Airway epithelial cell (primary cell): ENCODE measurements around the gene TRMT112. TPM values are rescaled to one million over a fixed set of nuclear protein-coding genes. Genes with fewer than 3 reads are reported as not detected.

Experiments
- total RNA-seq: library from RNA; depleted of rRNA; stranded (reverse); fragments of >200 nt; gene quantifications from 2 replicates; pipeline ENCODE4 v1.2.3, GENCODE V29; 2015

TRMT112 gene
- total RNA-seq = 407 and 658 TPM in 2 replicates

DNA sequence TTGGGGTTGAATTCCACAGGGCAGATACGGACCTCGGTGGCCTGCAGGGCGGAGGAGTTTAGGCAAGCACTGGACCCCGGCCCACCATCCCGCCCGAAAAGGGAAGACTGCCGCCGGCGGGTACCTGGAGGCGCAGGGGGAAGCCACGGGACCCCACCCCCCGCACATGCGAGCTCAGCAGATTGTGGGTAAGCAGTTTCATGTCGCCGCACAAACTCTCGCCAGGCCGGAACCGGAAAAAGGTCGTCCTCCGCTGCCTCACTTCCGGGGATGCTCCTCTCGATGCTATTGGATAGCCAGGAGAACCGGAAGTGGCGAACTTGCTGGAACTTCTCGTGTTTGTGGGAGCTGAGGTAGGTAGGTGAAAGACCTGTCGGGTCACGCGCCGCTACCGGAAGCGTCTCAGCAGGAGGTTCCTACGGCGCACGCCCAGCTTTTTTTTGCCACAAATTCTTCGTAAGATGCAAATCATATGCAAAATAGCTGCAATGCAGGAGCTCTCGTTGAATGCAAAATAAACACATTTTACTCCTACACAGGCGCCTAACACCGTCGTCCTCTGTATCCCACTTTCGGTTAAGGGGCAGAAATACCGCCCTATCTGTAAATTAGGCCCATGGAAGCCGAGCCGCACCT lies at the start of gene TRMT112:
Gene TRMT112 (minus strand): TSS at position 235 of the 636 bp plus-strand sequence. CDS start 33 bp downstream, at position 202.

DNA sequence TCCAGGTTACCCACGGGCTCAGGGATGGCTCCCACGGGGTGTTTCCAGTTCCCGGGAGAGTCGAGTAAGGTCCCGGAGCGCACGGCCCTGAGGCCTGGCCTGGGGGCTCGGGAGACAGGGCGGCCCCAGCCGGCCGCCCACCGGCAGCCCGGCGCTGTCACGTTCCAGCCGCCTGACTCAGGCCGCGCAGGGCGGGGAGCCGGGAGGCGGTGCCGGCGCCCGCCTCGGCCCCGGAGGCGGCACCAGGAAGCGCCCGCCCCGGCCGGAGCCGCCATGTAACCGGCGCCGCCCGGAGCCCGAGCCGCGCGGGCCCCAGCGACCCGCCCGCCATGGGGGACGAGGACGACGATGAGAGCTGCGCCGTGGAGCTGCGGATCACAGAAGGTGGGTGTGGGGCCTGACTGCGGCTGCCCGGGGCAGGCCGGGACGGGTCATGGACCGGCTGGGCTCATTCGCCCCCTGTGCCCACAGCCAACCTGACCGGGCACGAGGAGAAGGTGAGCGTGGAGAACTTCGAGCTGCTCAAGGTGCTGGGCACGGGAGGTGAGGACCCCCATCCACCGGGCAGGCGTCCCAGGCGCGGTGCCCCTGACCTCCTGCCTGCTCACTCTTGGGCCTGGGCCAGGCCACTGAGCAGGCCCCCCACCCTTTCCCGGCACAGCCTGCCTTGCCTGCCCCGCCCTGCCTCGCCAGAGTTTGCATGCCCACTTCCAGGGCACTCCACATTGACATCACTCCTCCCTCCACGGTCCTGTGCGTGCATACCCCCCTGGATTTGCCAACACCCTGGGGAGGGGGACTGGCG lies 41.8 kb upstream of the TRMT112 start, which contains the start of gene RPS6KA4:
Gene RPS6KA4 (plus strand): TSS at position 256 of the 805 bp plus-strand sequence. CDS start 74 bp downstream, at position 330.

DNA sequence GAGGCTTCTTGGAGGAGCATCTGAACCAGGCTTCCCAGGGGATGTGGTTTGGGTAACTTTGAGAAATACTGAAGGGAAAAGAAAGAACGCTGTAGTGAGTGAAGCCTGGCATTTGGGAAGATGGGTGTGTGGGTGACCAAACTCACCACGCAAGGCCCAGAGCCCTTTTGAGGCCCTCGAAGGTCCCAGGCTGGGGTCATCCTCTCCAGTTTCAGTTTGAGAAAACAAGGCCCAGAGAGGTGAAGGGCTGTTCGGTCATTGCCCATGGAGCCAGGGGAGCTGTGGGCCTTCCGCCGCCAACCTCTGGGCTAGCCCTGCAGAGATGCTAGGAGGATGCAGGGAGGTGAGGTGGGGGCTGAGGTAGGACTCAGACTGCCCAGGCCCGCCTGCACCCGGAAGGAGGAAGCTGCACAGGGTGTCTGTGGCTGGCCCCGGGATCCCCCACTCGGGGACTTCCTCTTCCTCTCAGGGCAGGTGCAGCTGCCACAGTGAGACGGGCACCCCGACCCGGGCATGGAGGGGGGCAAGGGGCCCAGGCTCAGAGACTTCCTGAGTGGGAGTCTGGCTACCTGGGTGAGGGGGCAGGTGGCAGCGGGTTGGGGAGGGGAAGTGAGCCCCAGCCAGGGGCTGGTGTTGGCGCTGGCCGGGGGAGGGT lies 22.5 kb upstream of the TRMT112 start, which contains the start of gene CCDC88B:
Gene CCDC88B (plus strand): TSS at position 451 of the 655 bp plus-strand sequence. CDS start 63 bp downstream, at position 514.

DNA sequence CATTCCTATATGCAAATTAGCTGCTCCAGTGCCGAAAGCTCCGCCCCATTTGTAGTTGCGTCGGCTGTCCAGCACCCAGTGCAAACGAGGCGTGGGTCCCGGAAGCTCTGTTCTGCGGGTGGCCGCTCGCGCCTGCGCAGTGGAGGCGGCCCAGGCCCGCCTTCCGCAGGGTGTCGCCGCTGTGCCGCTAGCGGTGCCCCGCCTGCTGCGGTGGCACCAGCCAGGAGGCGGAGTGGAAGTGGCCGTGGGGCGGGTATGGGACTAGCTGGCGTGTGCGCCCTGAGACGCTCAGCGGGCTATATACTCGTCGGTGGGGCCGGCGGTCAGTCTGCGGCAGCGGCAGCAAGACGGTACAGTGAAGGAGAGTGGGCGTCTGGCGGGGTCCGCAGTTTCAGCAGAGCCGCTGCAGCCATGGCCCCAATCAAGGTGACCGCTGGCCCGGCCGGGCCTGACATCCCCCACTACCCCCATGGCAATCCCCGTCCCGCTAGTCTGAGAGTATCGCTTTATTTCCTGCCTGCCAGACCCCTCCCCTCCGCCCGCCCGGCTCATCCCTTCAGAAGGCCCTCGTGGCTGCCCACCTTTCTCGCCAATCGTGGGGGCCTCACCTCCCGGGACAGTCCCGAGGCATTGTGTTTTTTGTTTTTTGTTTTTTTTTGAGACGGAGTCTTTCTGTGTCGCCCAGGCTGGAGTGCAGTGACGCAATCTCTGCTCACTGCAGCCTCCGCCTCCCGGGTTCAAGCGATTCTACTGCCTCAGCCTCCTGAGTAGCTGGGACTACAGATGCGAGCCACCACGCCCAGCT lies 804 bp upstream of the TRMT112 start, which contains the start of gene PRDX5:
Gene PRDX5 (plus strand): TSS at position 161 of the 805 bp plus-strand sequence. CDS start 95 bp downstream, at position 256.

DNA sequence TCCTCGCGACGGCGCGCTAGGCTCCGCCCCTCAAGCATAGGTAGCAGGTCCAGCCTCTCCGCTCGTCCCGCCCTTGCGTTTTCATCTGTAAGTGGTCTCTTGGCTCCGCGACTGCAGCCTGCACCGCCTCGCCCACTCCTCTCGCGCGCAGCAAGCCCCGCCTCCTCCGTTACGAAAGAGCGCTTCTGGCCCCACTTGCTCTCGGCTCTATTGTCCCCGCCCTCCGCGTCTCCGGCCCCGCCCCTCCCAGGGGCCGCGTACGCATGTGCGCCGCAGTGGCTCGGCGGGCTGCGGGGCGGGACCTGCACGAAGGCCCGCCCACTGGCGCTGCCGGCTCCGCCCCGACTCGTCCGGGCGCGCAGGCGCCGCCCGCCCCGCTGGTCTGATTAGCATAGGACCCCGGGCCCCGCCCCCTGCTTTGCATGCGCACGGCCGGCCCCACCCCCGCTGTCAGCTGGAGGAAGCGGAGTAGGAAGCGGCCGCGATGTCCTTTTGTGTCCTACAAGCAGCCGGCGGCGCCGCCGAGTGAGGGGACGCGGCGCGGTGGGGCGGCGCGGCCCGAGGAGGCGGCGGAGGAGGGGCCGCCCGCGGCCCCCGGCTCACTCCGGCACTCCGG lies 12.2 kb downstream of the TRMT112 start, which contains the start of gene ESRRA:
Gene ESRRA (plus strand): TSS at position 450 of the 616 bp plus-strand sequence. CDS start 1,656 bp downstream, outside the sequence.

DNA sequence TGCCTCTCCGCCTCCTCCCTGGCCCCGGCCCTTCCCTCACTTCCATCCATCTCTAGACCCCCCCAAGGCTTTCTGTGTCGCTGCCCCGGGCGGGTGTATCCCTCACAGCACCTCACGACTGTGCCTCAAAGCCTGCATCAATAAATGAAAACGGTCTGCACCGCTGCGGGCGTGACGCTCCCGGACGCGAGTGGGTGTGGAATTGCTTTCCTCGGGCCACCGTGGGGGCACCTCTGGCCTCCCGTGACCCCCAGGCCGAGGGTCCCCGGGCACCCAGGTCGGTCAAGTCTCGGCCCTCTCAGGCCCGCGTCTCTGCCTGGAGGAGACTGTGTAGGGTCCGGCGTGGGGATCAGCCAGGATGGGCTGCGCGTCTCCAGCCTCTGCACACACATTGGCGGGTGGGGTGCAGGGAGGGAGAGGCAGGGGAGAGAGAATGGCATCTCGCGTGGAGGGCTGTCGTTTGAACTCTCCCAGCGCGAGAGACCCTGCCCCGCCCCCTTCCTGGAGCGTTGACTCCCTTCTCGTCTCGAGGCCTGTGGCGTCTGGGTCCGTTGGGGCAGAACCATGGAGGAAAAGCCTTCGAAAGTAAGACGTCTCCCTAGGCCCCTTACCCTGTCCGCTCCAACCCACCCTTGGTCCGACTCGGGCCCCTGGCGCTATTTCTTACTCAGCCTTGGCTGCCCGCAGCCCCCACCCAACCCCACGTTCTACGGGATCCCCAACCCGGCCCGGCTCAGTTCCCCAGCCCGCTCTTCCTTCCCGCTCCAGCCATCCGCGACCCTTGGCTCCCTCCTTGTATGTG lies 17.3 kb downstream of the TRMT112 start, which contains the start of gene CATSPERZ:
Gene CATSPERZ (plus strand): TSS at position 512 of the 802 bp plus-strand sequence. CDS start 53 bp downstream, at position 565.

DNA sequence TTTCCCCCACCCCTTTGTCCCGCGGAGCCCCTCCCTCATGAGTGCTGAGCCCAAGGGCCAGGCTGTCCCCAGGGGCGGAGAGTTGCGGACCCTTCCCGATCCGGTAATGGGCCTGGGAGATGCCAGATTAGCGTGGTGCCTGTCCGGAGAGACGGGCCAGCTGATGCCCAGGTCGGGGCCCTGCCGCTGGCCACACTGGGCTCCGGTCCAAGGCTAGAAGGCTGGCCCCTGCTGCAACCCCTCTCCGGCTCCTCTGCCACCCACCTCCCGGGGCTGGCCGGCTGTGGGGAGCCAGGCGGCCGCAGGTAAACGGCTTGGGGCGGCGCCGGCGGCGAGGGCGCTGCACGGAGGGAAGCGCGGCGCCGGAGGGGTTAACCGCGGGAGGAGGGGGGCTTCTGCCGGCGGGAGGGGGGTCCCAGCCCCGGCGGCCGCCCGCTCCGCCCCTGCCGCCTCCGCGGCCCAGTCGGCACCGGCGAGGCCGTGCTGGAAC lies 26.1 kb downstream of the TRMT112 start, which contains the start of gene KCNK4:
Gene KCNK4 (plus strand): TSS at position 41 of the 490 bp plus-strand sequence. CDS start 1,717 bp downstream, outside the sequence.

DNA sequence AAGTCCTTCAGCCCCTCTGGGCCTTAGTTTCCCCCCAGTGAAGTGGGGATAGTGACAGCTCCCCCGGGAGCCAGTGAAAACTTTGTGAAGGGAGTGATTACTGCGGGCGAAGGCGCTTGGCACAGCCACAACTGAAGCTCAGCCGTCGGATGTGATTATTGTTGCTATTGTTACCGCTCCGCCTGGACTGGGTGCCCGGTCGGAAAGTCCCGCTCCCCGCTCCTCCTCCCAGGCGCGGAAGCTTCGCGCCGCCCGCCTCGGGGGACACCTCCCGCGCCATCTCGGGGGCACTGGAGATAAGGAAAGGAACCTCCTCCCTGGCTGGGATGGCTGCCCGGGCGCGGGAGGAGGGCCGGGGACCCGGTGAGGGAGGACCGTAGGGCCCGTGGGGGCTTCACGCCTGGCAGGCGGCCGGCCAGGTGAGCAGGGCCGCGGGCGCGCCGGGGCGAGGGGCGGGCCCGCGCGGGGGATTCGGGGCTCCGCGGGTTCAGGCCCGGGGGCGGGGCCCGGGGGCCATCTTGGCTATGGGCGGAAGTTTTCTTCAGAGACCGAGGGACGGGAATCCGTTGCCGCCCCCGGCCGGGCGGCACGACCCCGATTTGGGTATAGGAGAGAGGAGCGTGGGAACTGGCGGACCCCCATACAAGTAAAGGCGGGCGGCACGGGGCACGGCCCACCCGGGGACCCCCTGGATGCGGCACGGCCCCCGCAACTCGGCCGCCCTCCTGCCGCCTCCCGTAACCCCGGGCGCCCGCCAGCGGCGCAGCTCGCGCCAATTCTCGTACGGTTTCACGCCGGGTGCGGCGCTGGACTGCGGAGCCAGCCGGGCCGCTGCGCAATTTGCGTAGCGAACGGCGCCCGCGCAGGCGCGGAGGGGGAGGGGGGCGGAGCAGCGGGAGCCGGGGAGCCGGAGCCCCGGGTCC lies 32.1 kb downstream of the TRMT112 start, which contains the start of gene GPR137:
Gene GPR137 (plus strand): TSS at position 887 of the 923 bp plus-strand sequence. CDS start 677 bp downstream, outside the sequence.

DNA sequence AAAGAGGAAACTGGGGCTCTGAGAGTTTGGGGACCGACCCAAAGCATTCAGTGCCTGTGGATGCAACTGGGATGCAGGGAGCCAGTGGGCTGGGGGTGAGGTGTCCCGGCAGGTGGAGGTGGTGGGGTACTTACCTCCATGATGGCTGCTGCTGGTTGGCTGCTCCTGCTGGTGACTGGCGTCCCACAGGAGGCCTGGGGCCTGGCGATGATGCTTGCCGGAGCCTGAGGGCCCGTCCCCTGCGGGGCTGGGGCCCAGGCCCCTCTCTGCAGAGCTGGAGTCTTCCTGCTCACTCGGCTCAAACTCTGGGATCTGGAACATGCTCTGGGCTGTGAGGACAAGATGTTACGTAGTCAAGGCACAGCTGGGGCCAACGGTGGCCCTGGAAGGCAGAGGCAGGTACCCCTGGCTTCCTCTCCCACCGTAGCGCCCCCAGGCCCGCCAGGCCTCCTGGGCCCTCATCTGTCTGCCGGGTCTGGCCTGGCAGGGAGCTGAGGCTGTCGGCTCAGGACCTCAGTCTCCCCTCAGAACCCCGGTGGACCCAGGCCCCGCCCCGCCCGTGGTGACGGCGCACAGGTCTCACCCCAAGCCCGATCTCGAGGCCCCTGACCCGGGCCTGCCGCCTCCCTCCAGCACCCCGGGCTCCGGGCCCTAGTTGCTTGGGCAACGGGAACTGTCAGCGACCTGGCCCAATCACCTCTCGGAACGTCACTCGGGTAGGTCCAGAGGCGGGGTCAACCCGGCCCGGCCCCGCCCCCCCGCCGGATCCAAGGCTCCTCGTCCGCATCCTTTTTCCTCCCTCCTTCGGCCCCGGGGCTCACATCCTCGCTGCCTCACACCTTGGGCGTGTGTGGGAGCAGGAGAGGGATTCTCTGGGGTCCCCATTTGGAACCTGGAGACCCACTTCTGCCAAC lies 33.1 kb downstream of the TRMT112 start, which contains the start of gene BAD:
Gene BAD (minus strand): TSS at position 618 of the 914 bp plus-strand sequence. CDS start 297 bp downstream, at position 321.

Other genes with a start within 250 kb of the TRMT112 start
- gene MACROD1, start 151.4 kb downstream of the TRMT112 start, total RNA-seq = 16.9 and 21.0 TPM in 2 replicates
- gene STIP1, start 131.4 kb downstream of the TRMT112 start, total RNA-seq = 169 and 210 TPM in 2 replicates
- 0.14 TPM in 2 replicates for gene FERMT3, start 110.8 kb downstream of the TRMT112 start, total RNA-seq
- 57.4 and 58.1 TPM in 2 replicates for gene TRPT1, start 91.4 kb downstream of the TRMT112 start, total RNA-seq
- gene NUDT22, start 91.3 kb downstream of the TRMT112 start, total RNA-seq = 74.9 and 110 TPM in 2 replicates
- 7.0 and 15.3 TPM in 2 replicates for gene DNAJC4, start 87.0 kb downstream of the TRMT112 start, total RNA-seq
- 21.6 and 24.8 TPM in 2 replicates for gene VEGFB, start 83.0 kb downstream of the TRMT112 start, total RNA-seq
- gene FKBP2, start 76.5 kb downstream of the TRMT112 start, total RNA-seq = 64.6 and 77.1 TPM in 2 replicates
- gene PPP1R14B, start 70.6 kb downstream of the TRMT112 start, total RNA-seq = 418 and 455 TPM in 2 replicates
- 58.8 and 64.0 TPM in 2 replicates for gene PLCB3, start 66.0 kb downstream of the TRMT112 start, total RNA-seq
- 134 and 141 TPM in 2 replicates for gene BAD, start 32.9 kb downstream of the TRMT112 start, total RNA-seq
- gene GPR137, start 31.7 kb downstream of the TRMT112 start, total RNA-seq = 13.3 and 16.0 TPM in 2 replicates
- not detected in 2 replicates for gene KCNK4, start 26.3 kb downstream of the TRMT112 start, total RNA-seq
- 0.63 TPM in 1 of 2 replicates, not detected in the other for gene CATSPERZ, start 17.2 kb downstream of the TRMT112 start, total RNA-seq
- 74.4 and 87.9 TPM in 2 replicates for gene ESRRA, start 12.0 kb downstream of the TRMT112 start, total RNA-seq
- gene PRDX5, start 562 bp upstream of the TRMT112 start, total RNA-seq = 455 and 530 TPM in 2 replicates
- gene CCDC88B, start 22.6 kb upstream of the TRMT112 start, total RNA-seq = 8.7 TPM in 2 replicates
- 72.9 and 73.6 TPM in 2 replicates for gene RPS6KA4, start 41.6 kb upstream of the TRMT112 start, total RNA-seq
- gene SLC22A11, start 238.4 kb upstream of the TRMT112 start, total RNA-seq = not detected in 2 replicates